ENCODE results near the gene SARDH.
"Not testable (repeated sequence)": the region's sequence is repeated elsewhere in the genome, so short reads cannot be mapped to it uniquely, and the experiment has no call there.

Gene SARDH

GRCh38 chr9:133632806-133633680 lies 105.1 kb downstream of the SARDH start:
- no peak for DNase-seq (ENCODE audit: low read depth)

- no peak for DNase-seq (ENCODE audit: low read depth)
Observed at GRCh38 chr9:133631111-133631510, 107.0 kb downstream of the SARDH start.

DNA sequence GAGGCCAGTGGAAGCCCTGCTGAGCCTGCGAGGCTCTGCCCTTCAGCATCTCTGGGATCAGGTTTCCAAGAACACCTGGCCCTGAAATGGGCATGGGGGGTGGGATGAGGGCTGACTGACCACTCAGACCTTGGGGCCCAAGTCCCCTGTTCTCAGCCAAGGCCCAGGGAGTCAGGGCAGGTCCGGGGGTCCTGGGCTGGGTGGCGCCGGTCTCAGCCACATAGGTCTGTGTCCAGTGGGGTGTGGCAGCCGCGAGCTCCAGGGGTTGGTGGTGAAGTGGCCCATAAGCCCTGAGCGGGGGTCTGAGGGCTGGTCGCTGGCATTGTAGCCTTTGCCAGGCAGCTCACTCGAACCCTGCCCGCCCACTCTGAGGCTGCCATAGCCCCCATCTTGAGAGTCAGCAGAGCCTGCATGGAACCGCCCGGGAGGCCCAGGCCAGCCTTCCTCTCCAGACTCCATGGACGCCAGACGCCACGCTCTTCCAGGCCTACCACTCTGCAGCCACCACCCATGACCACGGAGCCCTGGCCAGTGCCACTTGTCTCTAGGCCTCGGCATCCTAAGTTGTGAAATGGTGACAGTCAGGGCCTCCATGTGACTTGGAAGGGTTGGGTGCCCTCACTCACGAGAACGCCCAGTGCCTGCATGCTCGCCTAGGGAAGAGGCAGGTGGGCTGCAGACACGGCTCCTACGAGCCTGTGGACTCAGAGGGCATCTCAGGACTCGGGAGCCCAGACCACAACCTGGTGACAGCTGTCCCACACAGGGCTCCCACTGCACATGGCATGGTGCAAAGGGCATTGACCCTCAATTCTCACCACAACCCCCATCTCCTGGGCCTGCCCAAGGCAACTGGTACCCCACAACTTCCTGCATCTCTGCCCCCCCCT lies 108.7 kb downstream of the SARDH start:
- no peak for DNase-seq (ENCODE audit: low read depth)

- DNase-seq (ENCODE audit: low read depth): no peak
Observed at GRCh38 chr9:133628766-133629165, 109.4 kb downstream of the SARDH start.

- DNase-seq (ENCODE audit: low read depth): no peak
Observed at GRCh38 chr9:133627341-133627740, 110.8 kb downstream of the SARDH start.

DNA sequence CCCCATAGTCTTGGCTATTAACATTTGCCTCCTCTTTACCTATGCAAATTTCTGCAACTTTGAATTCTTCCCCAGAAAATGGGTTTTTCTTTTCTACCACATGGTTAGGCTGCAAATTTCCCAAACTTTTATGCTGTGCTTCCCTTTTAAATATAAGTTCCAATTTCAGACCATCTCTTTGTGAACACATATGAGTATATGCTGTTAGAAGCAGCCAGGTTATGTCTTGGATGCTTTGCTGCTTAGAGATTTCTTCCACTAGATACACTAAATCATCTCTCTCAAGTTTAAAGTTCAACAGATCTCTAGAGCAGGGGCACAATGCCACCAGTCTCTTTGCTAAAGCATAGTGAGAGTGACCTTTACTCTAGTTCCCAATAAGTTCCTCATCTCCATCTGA lies 112.1 kb downstream of the SARDH start:
- DNase-seq (ENCODE audit: low read depth): not testable (repeated sequence)

- no peak for DNase-seq (ENCODE audit: low read depth)
Observed at GRCh38 chr9:133622555-133622954, 115.6 kb downstream of the SARDH start.

- no peak for DNase-seq (ENCODE audit: low read depth)
Observed at GRCh38 chr9:133621725-133622267, 116.4 kb downstream of the SARDH start.

DNA sequence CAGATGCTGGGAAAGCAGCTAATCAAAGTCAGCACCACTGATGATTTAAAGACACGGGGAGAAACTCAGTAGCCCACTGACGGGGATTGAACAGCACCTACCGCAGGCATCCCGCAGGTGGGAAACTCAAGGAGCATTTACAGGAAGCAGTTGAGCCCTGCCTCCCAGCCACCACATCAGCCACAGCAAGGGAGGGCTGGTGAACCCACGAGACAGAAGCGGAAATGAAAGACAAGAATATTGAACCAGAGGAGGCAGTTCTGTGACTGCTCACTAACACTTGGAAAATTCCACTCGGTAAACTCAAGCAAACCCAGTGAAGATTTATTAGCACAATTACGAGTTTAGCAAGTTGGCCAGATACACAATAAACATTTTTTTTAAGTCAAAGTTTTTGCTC lies 118.4 kb downstream of the SARDH start:
- DNase-seq (ENCODE audit: low read depth): no peak

DNA sequence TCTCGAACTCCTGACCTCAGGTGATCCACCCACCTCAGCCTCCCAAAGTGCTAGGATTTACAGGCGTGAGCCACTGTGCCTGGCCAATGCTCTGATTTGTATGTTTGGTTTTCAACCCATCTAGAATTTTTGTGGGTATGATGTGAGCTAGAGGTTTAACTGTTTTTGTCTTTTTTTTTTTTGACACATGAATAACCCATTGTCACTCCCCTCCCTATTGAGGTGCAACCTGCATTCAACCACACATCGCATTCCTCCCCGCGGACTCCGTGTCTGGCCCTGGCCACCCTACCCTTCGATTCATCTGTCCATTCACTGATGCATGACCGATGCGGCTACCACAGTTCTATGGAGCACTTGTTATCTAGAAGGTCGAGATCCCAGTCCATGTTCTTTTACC lies 119.4 kb downstream of the SARDH start:
- no peak for DNase-seq (ENCODE audit: low read depth)

DNA sequence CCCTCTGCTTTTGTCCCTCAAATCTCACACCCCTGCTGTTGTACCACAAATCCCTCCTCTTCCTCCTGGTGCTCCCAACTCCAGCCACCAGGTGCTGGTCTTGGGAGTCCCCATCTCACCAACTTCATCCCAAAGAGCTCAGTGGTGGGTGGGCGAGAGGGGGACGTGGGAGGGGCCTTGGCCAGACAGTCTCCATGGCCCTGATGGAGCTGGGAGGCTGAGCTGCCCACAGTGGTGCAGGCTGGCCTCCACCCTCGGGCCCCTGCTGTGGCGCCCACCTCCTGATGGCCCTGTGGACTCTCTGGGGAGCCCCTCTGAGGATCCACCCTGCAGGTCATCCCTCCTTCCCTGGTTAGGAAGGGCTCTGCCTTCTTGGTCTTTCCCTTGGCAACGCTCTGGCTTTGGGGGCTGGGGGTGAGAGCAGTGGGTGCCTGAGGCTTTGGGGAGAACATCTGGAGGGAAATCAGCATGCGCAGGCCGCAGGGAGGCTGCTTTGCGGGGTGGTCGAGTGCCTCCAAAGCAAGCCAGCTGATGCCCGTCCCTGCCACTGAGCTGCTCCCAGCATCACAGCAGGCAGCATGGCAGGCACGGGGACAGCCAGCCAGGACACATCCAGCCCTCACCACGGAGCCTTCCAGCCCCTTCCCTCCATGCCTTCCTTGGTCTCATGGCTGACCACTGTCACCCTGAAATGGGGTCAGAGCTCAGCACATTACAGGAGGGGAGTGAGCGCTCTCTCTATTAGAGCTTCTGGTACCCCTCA lies 121.3 kb downstream of the SARDH start:
- no peak for DNase-seq (ENCODE audit: low read depth)

DNA sequence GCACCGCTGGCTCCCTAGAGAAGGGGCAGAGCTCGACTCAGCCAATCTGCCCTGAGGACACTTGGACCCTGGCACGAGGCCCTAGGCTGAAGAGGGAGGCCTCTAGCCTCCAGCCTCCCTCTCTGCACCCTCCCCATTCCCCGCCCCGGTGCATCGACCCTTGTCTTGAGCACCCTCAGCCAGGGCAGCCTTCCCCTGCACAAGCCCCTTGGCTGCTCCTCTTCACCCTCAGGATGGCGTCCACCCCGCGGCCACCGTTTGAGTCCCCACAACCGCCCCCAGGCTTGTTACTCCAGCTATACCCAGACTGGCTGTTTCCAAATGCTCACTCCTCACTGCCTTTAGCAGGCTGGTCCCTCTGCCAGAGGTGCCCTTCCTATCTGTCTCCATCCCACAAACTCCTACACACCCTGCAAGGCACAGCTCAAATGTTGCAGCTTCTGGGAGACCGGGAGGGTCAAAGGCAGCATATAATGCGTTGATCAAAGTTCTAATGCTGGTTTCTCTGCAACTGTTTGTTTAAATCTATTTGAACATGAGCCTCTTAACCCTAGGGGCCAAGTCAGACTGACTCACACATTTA lies 122.5 kb downstream of the SARDH start:
- no peak for DNase-seq (ENCODE audit: low read depth)

- no peak for DNase-seq (ENCODE audit: low read depth)
Observed at GRCh38 chr9:133615186-133615585, 123.0 kb downstream of the SARDH start.

- DNase-seq (ENCODE audit: low read depth): no peak
Observed at GRCh38 chr9:133614678-133615077, 123.5 kb downstream of the SARDH start.

DNA sequence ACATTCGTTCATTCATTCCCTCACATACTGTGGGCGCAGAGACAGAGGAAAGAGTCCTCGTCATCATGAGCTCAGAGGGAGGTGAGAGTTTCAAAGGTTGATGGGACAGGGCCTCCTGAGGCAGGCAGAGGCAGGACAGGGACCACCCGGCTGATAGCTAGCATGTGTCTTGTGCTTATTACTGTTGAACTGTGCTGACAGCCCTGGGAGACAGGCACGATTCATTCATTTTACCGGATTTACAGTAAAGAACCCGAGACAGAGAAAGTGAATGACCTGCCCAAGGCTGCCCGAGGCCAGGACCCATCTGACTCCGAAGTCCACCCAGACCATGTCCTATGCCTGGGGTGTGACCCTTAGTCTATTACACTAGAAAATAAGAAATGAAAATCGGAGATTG lies 124.1 kb downstream of the SARDH start:
- no peak for DNase-seq (ENCODE audit: low read depth)

Measured in CMK (cell line).